GM03348 (cell line): Measurements from ENCODE around the gene FER1L5.

Experiments used
- DNase-seq: peaks from one replicate; pipeline ENCODE4 v3.0.0; 2012; ENCODE audit warnings: low spot score

Gene FER1L5

GRCh38 chr2:96747061-96747617, 104.6 kb downstream of the FER1L5 start:
- no peak for DNase-seq

- DNase-seq = no peak
Measured at GRCh38 chr2:96751800-96752199, 109.2 kb downstream of the FER1L5 start.

DNA sequence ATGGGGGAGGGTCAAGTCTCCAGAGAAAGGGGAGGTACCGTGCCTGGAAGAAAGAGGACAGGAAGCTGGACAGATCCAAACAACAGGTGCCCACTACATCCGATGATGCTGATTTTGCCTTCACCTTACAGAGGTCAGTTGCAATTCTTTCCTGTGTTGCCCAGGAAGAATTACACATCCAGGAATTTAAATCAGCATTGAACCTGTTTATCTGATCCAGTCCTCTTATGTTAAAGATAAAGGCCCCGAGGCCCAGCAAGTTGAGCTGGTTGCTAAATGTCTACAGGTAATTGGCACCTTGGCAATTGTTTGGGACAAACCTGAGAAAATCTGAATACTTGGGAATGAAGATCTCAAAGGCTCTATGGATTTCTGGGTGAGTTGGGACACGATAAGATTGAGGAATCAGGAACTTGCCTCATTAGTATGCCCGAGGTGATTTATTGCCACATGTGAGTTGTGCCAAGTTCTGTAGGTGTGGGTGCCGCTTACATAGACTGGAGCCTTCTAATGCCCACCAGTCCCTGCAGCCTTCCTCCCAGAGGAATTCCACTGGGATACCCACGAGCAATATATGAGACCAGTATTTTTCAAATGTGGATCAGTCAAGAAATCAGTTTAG, 111.2 kb downstream of the FER1L5 start:
- no peak for DNase-seq

GRCh38 chr2:96754317-96754716, 111.8 kb downstream of the FER1L5 start:
- DNase-seq = no peak
